Pancreas (tissue), 10 donors: ENCODE measurements around the gene ARTN. TPM values are rescaled to one million over a fixed set of nuclear protein-coding genes. Genes with fewer than 3 reads are reported as not detected.

Source experiments
- ATAC-seq, 4 donors: fragments of 200-7000 bp; cut with Tn5 transposase; one replicate each; pipeline versions ENCODE4 v1.8.0 to v1.9.1; 2020; ENCODE audit warnings: mild to moderate bottlenecking in 4 of 4, moderate library complexity in 4 of 4
- DNase-seq, 6 donors: peaks; one replicate each; pipeline ENCODE4 v3.0.0-alpha.2; 2020
- FAIRE-seq: peaks from 2 replicates; lab custom pipeline; 2012; peaks lifted over from hg19 to GRCh38; lab: Jason Lieb, UNC
- H3K27ac ChIP-seq, 4 donors: fragments of 200-600 bp; sonication (generic); 1 replicate in 3 of 4; 2 replicates in 1 of 4; pipeline versions ENCODE4 v1.5.0 to v1.8.0; 2020
- H3K27me3 ChIP-seq, 4 donors: fragments of 200-600 bp; one replicate each; pipeline ENCODE4 v1.8.0; 2021
- H3K36me3 ChIP-seq, 3 donors: fragments of 200-600 bp; sonication (generic) in 1 of 3; one replicate each; pipeline versions ENCODE4 v1.5.0 to v1.8.0; 2020 to 2021
- H3K4me1 ChIP-seq, 3 donors: fragments of 200-600 bp; one replicate each; pipeline ENCODE4 v1.8.0; 2021
- H3K4me3 ChIP-seq, 4 donors: fragments of 200-600 bp; sonication (generic) in 2 of 4; one replicate each; pipeline versions ENCODE4 v1.5.0 to v1.8.0; 2020 to 2021
- H3K9me3 ChIP-seq, 4 donors: fragments of 200-600 bp; one replicate each; pipeline ENCODE4 v1.8.0; 2021
- WGBS, 2 donors: extraction: QIAGEN DNeasy Blood & Tissue Kit; methylation state at CpG; one replicate each; pipeline ENCODE4 v1.1.7; 2013; 5-methylcytosine and 5-hydroxymethylcytosine counted together
- intact Hi-C, 3 donors: fragments of 100-400 bp; cut with DNase I; formaldehyde crosslinking; loops; one replicate each; pipeline versions ENCODE4 v1.11.1 to v1.14.2; 2022
- polyA plus RNA-seq, 2 donors: library from polyadenylated mRNA; stranded (reverse); fragments of 200-250 nt; gene quantifications; one replicate each; pipeline ENCODE4 v1.2.3, GENCODE V29; 2013
- total RNA-seq, 6 donors: library from RNA; stranded (reverse); fragmentation: NEBNext Ultra II Directional in 4 of 6; extraction: Animal tissue kit (Norgen Biotek cat#: 25700) in 4 of 6; gene quantifications; one replicate each; pipeline versions ENCODE4 v1.2.1 to v1.2.4, GENCODE V29; 2021 to 2023
- TF ChIP-seq, protein P1 (sequence below), 4 donors: fragments of 200-600 bp; sonication (generic) in 3 of 4; IDR thresholded peaks; one replicate each; pipeline versions ENCODE4 v1.5.0 to v1.8.0; 2021; ENCODE audit warnings: antibody characterized with exemption in 4 of 4
- donor health status: healthy with polysubstance abuse.
- donor health status: DM: no; HTN: no; CAD: no; lungs with moderate emphysema.
- donor health status: DM: no; HTN: no; CAD: no.
- donor health status: control.
- donor health status: control.
- donor health status: Bipolar disorder and iron deficiency.
- donor health status: DM: yes; HTN: yes; CAD: no.
- donor health status: DM: no; HTN: no; CAD: no.
- donor health status: DM: no; HTN: no; CAD: no.
- donor health status: DM: yes; HTN: yes; CAD: no.

Gene ARTN
- total and polyA plus RNA-seq, 8 donors = 0.87 to 3.2 (median 1.2) TPM

- no peaks in the 10 kb centered on the region for H3K9me3 ChIP-seq
- no peaks in the 10 kb centered on the region for H3K36me3 ChIP-seq
- no peak overlapping the region for H3K4me3 ChIP-seq
- 84 to 87% methylated on average over 8 of the region's 8 CpGs for WGBS, 2 donors
- FAIRE-seq (no peak), ATAC-seq (no peak), DNase-seq (no peak)
- TF ChIP-seq, protein P1, sequence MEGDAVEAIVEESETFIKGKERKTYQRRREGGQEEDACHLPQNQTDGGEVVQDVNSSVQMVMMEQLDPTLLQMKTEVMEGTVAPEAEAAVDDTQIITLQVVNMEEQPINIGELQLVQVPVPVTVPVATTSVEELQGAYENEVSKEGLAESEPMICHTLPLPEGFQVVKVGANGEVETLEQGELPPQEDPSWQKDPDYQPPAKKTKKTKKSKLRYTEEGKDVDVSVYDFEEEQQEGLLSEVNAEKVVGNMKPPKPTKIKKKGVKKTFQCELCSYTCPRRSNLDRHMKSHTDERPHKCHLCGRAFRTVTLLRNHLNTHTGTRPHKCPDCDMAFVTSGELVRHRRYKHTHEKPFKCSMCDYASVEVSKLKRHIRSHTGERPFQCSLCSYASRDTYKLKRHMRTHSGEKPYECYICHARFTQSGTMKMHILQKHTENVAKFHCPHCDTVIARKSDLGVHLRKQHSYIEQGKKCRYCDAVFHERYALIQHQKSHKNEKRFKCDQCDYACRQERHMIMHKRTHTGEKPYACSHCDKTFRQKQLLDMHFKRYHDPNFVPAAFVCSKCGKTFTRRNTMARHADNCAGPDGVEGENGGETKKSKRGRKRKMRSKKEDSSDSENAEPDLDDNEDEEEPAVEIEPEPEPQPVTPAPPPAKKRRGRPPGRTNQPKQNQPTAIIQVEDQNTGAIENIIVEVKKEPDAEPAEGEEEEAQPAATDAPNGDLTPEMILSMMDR (IDR thresholded peaks at IDR 0.05) = no peak
- intact Hi-C loops = no loop called here
- H3K27me3 ChIP-seq = no peaks in the 10 kb centered on the region
- H3K27ac ChIP-seq = no peak overlapping the region
- peaks cover 0 to 13% (median under 1%) of the 10 kb centered on the region in 3 donors for H3K4me1 ChIP-seq
Measured at GRCh38 chr1:43982241-43982640, 48.6 kb downstream of the ARTN start.

DNA sequence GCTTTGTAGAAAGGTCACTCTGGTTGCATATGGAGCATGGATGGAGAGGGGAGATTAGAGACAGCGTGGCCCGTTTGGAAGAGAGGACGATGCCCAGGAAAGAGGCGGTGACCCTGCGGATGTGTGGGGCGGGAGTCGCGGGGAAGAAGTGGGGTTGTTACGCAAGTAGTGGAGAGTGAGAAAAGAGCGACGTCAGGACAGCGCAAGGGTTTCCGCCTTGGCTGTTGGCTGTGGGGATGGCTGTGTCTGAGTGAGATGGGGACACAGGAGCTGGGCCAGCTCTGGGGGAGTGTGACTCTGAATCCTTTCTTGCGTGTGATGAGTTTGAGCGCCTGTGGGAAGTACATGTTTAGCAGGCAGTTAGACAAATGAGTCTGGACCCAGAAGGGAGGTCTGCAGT lies 49.2 kb downstream of the ARTN start:
- Histone ChIP-seq H3K36me3 (no peaks in the 10 kb centered on the region), H3K4me1 (peaks cover 0 to 9% (median 0%) of the 10 kb centered on the region in 3 donors), H3K4me3 (no peak overlapping the region), H3K9me3 (no peaks in the 10 kb centered on the region), H3K27me3 (no peaks in the 10 kb centered on the region), H3K27ac (no peak overlapping the region)
- DNase-seq = no peak
- no peak for FAIRE-seq
- ATAC-seq = no peak
- TF ChIP-seq, protein P1 (IDR thresholded peaks at IDR 0.05) = no peak
- 84 to 86% methylated on average over 15 of the region's 15 CpGs for WGBS, 2 donors
- intact Hi-C loops = no loop called here

DNA sequence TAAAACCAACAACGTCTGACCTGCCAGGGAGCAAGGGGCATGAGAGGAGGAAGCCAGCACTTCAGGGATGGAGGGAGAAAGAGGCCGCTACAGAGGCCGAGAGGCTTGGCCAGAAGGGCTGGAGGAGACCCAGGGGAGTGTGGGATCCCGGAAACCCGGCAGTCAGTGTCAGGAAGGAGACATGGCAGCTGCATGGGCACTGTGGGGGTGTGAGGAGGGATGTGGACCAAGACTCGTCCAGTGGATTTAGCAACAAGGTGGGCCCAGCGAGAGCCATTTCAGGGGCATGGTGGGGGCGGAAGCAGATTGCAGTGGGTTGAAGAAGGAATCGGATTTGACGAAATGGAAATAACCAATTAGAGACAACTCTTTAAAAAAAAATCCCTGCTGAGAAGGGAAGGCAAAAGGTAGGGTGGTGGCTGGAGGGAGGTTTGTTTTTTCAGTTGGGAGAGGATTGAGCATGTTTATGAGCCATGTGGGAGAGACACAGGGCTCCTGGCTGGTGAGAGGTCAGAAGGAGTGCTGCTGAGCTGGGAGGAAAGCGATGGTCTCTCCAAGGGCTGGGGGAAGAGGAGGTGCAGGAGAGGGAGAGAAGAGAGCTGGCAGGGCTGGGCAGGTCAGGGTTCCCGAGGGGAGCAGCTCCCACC lies 49.8 kb downstream of the ARTN start:
- ATAC-seq = no peak

DNA sequence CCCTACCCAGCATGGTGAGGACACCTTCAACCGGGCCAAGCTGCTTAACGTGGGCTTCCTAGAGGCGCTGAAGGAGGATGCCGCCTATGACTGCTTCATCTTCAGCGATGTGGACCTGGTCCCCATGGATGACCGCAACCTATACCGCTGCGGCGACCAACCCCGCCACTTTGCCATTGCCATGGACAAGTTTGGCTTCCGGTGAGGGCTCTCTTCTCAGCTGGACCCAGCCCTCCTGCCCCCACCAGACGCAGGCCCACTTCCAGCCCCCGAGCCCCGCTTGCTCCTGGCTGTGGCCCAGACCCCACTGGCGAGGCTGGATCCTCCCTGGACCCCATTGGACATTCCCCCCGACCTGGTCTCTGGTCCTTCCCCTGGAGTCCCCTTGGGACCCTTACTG lies 51.3 kb downstream of the ARTN start:
- intact Hi-C loops = no loop called here

More for the DNA sequence above, 49.8 kb downstream of the ARTN start:
- Histone ChIP-seq H3K27me3 (no peaks in the 10 kb centered on the region), H3K27ac (no peak overlapping the region), H3K4me1 (peaks cover 0 to 6% (median 0%) of the 10 kb centered on the region in 3 donors), H3K9me3 (no peaks in the 10 kb centered on the region), H3K4me3 (no peak overlapping the region), H3K36me3 (no peaks in the 10 kb centered on the region)
- DNase-seq (no peak), FAIRE-seq (no peak)
- 79 to 84% methylated on average over 12 of the region's 12 CpGs for WGBS, 2 donors
- TF ChIP-seq, protein P1 (IDR thresholded peaks at IDR 0.05) = no peak
- intact Hi-C loops = no loop called here

More for the DNA sequence above, 51.3 kb downstream of the ARTN start:
- ATAC-seq (no peak), FAIRE-seq (no peak), DNase-seq (peak in 1 of 6 donors; percentile 72)
- Histone ChIP-seq H3K27me3 (no peaks in the 10 kb centered on the region), H3K27ac (no peak overlapping the region), H3K4me3 (no peak overlapping the region), H3K4me1 (peaks cover 0 to 3% (median 0%) of the 10 kb centered on the region in 3 donors), H3K9me3 (no peaks in the 10 kb centered on the region), H3K36me3 (no peaks in the 10 kb centered on the region)
- TF ChIP-seq, protein P1 (IDR thresholded peaks at IDR 0.05) = no peak
- 88 to 90% methylated on average over 13 to 16 of the region's 16 CpGs for WGBS, 2 donors
